Activated naive CD8-positive, alpha-beta T cell treated with anti-CD3 and anti-CD28 coated beads, Interleukin-2, amount 50 U/mL, for 24 hours (primary cell): ENCODE measurements around the gene RASGRF2.
"Not testable (repeated sequence)": the region's sequence is repeated elsewhere in the genome, so short reads cannot be mapped to it uniquely, and the experiment has no call there.

ENCODE experiments used
- ATAC-seq: fragments of 150-1000 bp; cut with Tn5 transposase; one replicate; pipeline ENCODE4 v1.10.0; 2021
- DNase-seq: peaks from one replicate; pipeline ENCODE4 v3.0.0; 2021
- H3K27ac Mint-ChIP-seq: one replicate; pipeline ENCODE4 v1.8.0; 2021; ENCODE audit warnings: mild to moderate bottlenecking, mixed read lengths
- H3K27me3 Mint-ChIP-seq: one replicate; pipeline ENCODE4 v1.8.0; 2021; ENCODE audit warnings: mixed read lengths
- H3K36me3 Mint-ChIP-seq: one replicate; pipeline ENCODE4 v1.8.0; 2021; ENCODE audit warnings: low read depth, mixed read lengths
- H3K4me1 Mint-ChIP-seq: one replicate; pipeline ENCODE4 v1.8.0; 2021; ENCODE audit warnings: mixed read lengths
- H3K4me3 Mint-ChIP-seq: one replicate; pipeline ENCODE4 v1.8.0; 2021; ENCODE audit warnings: mild to moderate bottlenecking, moderate library complexity, mixed read lengths
- H3K9me3 Mint-ChIP-seq: one replicate; pipeline ENCODE4 v1.8.0; 2021; ENCODE audit warnings: mixed read lengths

The RASGRF2 gene

DNA sequence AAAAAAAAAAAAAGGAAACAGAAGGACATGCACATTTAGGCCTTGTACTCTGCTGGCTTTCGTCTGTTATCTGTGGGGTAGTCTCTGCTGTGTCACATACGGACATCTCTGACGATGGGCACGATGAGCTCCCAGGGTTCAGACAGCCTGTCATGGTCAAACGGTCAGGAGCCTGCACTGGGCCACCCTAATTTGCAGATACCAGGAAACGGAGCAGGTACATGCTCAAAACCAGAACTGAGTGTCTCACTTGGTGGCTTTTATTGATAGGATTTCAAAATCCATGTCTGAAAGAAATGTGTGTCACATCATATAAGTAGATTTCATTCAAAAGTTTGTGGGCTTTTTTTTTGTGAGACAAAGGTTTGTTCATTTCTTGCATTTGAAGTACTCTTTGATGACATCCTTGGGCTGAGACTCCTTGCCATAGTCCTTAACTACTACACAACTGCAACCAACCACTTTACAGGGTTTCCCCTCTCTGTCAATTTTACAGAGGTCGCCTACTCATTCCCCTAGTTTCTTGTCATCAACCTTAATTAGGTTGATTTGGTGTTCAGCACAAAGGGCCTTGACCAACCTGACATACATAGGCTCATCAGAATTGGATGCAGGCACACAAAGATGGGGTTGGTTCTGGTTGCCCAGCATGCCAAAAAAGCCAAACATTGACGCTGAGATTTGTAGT, 281.9 kb downstream of the RASGRF2 start:
- no peak overlapping the region for H3K27ac Mint-ChIP-seq
- no peak for DNase-seq
- H3K4me3 Mint-ChIP-seq = no peak overlapping the region
- H3K36me3 Mint-ChIP-seq = no peaks in the 10 kb centered on the region
- no peaks in the 10 kb centered on the region for H3K27me3 Mint-ChIP-seq
- no peaks in the 10 kb centered on the region for H3K9me3 Mint-ChIP-seq
- peaks cover 4% of the 10 kb centered on the region for H3K4me1 Mint-ChIP-seq
- no peak for ATAC-seq

DNA sequence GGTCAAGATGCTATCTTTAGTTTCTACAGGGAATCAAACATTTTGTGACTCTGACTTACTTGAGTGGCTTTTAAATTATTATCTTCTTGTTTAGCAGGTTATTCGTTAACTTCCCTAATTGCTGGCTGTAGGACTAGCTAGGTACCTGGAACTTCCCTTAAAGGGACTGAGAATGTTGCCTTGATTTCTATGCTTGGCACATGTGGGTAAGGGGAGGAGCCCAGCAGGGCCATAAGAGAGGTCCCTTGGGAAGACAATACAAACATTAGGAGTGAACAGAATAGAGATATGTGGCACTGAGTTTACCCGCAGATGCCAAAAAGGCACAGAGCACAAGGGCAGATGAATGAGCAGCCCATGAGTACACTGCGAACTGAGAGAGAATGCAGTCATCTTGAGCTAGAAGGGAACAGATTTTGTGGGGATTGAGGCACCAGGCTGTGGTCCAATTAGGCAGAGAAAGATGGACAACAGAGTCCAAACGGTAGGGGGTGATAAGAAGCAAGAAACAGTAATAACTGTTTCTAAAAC, 282.8 kb downstream of the RASGRF2 start:
- ATAC-seq (no peak), DNase-seq (no peak)
- Mint-ChIP-seq H3K27me3 (no peaks in the 10 kb centered on the region), H3K36me3 (no peaks in the 10 kb centered on the region), H3K9me3 (no peaks in the 10 kb centered on the region), H3K4me1 (peaks cover 4% of the 10 kb centered on the region), H3K27ac (no peak overlapping the region), H3K4me3 (no peak overlapping the region)

DNA sequence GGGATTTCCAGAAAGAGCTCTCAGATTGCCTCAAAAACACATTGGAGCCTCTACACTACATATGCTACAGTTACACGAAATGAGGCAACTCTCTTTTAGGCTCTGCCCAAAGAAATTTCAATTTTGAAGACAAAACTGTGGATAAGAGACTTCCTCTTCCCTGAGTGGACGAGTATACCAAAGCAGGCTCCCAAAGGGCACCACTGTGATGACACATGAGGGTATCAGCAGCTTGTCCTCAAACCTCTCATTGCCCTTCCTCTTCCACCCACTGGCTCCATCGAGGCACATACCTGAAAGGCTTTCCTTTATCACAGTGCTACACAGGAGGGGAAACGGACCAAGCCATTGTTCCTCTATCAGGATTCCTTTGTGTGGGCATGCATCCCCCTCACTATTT, 284.3 kb downstream of the RASGRF2 start:
- ATAC-seq (no peak), DNase-seq (no peak)
- Mint-ChIP-seq H3K36me3 (no peaks in the 10 kb centered on the region), H3K4me1 (peaks cover 4% of the 10 kb centered on the region), H3K27ac (no peak overlapping the region), H3K27me3 (no peaks in the 10 kb centered on the region), H3K9me3 (no peaks in the 10 kb centered on the region), H3K4me3 (no peak overlapping the region)

DNA sequence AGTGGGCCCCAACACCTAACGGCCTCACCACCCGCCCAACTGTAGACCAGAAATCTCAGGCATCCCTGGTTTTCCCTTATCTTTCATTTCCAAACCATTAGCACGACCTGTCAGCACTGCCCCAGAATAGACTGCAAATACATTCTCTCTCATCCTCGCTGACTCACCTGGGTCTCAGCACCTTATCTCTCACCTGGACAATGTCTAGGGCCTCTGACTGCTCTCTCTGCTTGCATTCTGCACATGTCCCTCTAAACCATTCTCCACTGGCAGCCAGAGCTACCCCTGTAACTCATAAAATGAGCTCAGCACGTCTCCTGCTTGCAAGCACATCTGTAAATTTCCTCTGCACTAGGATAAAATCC, 285.7 kb downstream of the RASGRF2 start:
- H3K4me1 Mint-ChIP-seq = peaks cover 4% of the 10 kb centered on the region
- peaks cover 2% of the 10 kb centered on the region for H3K36me3 Mint-ChIP-seq
- ATAC-seq = no peak
- no peak for DNase-seq
- H3K4me3 Mint-ChIP-seq = no peak overlapping the region
- no peaks in the 10 kb centered on the region for H3K9me3 Mint-ChIP-seq
- no peaks in the 10 kb centered on the region for H3K27me3 Mint-ChIP-seq
- H3K27ac Mint-ChIP-seq = no peak overlapping the region

DNA sequence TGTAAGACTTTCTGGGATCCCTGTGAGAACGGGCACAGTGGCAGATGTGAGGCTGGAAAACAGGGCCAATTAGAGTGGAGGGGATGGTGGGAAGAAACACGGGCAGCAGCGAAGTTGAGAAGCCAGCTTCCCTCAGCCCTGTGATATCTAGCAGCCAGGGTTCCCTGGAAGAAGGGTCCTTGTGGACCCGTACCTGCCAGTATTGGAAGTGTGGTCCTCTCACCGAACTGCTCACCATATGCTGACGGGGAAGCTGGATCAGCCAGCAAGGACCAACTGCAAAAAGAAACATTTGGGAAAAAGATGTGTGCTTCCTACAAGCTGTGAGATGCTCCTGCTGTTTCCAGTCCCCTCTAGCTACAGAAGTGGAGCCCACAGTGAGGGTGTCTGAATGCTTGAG, 286.5 kb downstream of the RASGRF2 start:
- H3K27ac Mint-ChIP-seq = no peak overlapping the region
- no peak for ATAC-seq

DNA sequence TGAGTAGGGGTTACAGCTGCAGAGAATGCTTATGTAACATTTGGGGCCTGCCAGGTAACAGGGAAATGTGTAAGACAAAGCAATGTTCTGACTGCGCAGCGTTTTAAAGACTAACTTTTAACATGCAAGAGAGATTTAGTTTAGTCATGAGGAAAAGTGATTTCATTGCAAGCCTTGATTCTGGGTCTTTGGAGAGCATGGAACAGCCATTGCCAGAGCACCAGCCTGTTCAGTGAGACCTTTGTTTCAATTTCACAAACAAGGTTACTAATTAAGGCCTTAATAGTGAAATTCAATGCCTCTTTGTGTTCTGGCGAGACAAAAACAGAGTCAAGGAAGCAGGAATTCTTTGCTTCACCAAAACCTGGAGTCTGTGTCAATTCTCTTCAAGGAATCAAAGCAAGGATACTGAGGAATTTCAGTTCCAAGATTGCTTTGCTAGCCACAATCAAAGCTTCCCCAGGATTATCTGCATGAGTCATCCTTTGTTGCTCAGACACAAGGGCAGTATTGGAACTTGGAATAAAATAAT, 287.3 kb downstream of the RASGRF2 start:
- DNase-seq = no peak
- ATAC-seq = no peak
- no peaks in the 10 kb centered on the region for H3K27me3 Mint-ChIP-seq
- H3K9me3 Mint-ChIP-seq = no peaks in the 10 kb centered on the region
- H3K27ac Mint-ChIP-seq = no peak overlapping the region
- peaks cover 2% of the 10 kb centered on the region for H3K4me1 Mint-ChIP-seq
- no peak overlapping the region for H3K4me3 Mint-ChIP-seq
- peaks cover 2% of the 10 kb centered on the region for H3K36me3 Mint-ChIP-seq

More for the DNA sequence above, 286.5 kb downstream of the RASGRF2 start:
- no peak for DNase-seq
- Mint-ChIP-seq H3K36me3 (peaks cover 2% of the 10 kb centered on the region), H3K27me3 (no peaks in the 10 kb centered on the region), H3K9me3 (no peaks in the 10 kb centered on the region), H3K4me3 (no peak overlapping the region), H3K4me1 (peaks cover 4% of the 10 kb centered on the region)

DNA sequence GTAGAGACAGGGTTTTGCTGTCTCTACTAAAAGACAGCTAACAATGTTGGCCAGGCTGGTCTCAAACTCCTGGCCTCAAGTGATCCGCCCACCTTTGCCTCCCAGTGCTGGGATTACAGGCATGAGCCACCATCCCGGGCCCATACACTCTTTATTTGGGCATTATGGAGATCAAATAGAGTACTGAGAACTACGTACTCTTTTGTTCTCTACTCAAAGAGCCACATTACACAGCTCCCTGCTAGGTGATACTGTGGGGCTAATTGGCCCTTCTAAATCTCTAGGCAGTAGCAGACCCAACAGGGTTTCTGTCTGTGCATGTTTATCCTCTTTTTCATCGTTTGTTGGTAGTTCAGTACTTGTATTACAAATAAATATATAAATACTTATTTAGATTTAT, 289.1 kb downstream of the RASGRF2 start:
- H3K27ac Mint-ChIP-seq = no peak overlapping the region
- peaks cover 2% of the 10 kb centered on the region for H3K36me3 Mint-ChIP-seq
- no peak overlapping the region for H3K4me3 Mint-ChIP-seq
- no peaks in the 10 kb centered on the region for H3K9me3 Mint-ChIP-seq
- no peaks in the 10 kb centered on the region for H3K4me1 Mint-ChIP-seq
- no peak for DNase-seq
- H3K27me3 Mint-ChIP-seq = no peaks in the 10 kb centered on the region
- ATAC-seq = no peak

DNA sequence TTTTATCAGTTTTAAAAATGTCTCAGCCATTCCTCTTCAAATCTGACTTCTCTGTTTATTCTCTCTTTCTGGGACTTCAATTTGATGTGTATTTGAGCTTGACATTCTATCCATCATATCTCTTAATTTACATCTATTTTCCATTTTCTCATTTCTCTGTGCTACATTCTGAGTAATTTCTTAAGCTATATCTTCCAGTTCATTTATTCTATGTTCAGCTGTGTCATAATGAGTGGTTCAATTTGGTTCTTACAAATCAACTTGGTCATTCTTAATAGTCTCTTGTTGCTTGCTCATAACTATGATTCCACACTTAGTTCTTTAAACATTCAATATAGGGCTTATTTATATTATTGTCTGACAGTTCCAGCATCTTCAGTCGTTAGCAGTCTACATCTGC, 289.8 kb downstream of the RASGRF2 start:
- Mint-ChIP-seq H3K27ac (no peak overlapping the region), H3K36me3 (peaks cover 2% of the 10 kb centered on the region), H3K4me3 (no peak overlapping the region), H3K27me3 (no peaks in the 10 kb centered on the region), H3K9me3 (no peaks in the 10 kb centered on the region), H3K4me1 (no peaks in the 10 kb centered on the region)
- DNase-seq = no peak
- no peak for ATAC-seq

DNA sequence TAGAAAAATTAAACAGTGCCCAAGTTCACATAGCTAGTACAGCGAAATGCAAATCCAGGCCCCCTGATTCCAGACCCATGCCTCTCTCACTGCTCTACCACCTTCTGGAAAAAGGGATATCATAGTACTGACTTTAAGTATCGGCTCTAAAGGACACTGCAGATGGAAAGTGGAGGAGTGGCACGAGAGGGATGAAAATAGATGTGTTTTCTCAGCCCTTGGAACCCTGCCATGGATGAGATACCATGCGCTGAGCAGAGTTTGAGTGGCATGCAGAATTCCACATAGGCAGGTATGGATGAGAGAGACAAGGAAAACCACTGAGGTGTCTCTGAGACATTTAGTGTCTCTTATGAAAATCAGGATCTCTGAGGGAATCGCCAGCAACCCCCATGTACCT, 291.8 kb downstream of the RASGRF2 start:
- ATAC-seq (no peak), DNase-seq (no peak)
- peaks cover 2% of the 10 kb centered on the region for H3K36me3 Mint-ChIP-seq
- H3K4me3 Mint-ChIP-seq = no peak overlapping the region
- H3K4me1 Mint-ChIP-seq = no peaks in the 10 kb centered on the region
- H3K9me3 Mint-ChIP-seq = no peaks in the 10 kb centered on the region
- no peak overlapping the region for H3K27ac Mint-ChIP-seq
- H3K27me3 Mint-ChIP-seq = no peaks in the 10 kb centered on the region

DNA sequence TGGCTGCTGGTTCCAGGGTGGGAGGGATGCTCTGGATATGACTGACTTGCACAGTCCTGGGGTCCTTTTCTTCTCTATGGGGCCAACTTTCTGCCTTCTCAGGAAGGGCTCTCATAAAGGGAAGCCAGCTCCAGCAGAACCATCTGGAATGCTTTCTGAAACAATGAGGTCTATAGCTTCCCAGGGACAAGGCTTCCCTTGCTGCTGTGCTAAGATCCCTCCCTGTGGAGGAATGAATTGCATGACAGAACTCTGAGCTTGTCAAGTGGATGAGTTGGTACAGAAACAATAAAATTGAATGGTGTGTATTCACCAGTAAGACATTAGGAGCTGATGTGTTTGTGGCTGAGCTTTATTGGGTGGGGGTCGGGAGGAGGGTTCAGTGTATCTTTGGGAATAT, 292.7 kb downstream of the RASGRF2 start:
- peaks cover 4% of the 10 kb centered on the region for H3K36me3 Mint-ChIP-seq

DNA sequence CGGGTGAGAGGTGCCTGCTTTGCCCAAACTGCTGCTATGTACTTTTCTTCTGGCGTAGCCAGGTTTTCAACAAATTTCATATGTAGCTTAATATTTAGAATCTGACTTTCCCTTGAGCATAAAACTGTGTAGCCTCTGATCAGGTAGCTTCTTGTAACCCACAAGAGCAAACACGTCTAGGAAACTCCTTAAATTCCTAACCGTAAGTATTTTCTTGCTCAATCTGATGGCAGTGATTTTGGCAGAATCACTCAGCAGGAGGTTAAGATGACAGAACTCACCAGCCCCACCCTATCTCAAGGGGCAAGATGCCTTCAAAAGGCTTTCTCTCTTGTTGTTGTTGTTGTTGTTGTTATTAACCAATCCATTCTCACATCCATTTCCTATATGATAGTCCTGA, 293.7 kb downstream of the RASGRF2 start:
- H3K27me3 Mint-ChIP-seq = no peaks in the 10 kb centered on the region
- no peak overlapping the region for H3K4me3 Mint-ChIP-seq
- H3K9me3 Mint-ChIP-seq = no peaks in the 10 kb centered on the region
- DNase-seq = no peak
- no peak overlapping the region for H3K27ac Mint-ChIP-seq
- no peaks in the 10 kb centered on the region for H3K4me1 Mint-ChIP-seq
- peaks cover 4% of the 10 kb centered on the region for H3K36me3 Mint-ChIP-seq
- no peak for ATAC-seq

More for the DNA sequence above, 292.7 kb downstream of the RASGRF2 start:
- Mint-ChIP-seq H3K4me3 (no peak overlapping the region), H3K4me1 (no peaks in the 10 kb centered on the region), H3K27ac (no peak overlapping the region), H3K9me3 (no peaks in the 10 kb centered on the region), H3K27me3 (no peaks in the 10 kb centered on the region)
- DNase-seq (no peak), ATAC-seq (no peak)

DNA sequence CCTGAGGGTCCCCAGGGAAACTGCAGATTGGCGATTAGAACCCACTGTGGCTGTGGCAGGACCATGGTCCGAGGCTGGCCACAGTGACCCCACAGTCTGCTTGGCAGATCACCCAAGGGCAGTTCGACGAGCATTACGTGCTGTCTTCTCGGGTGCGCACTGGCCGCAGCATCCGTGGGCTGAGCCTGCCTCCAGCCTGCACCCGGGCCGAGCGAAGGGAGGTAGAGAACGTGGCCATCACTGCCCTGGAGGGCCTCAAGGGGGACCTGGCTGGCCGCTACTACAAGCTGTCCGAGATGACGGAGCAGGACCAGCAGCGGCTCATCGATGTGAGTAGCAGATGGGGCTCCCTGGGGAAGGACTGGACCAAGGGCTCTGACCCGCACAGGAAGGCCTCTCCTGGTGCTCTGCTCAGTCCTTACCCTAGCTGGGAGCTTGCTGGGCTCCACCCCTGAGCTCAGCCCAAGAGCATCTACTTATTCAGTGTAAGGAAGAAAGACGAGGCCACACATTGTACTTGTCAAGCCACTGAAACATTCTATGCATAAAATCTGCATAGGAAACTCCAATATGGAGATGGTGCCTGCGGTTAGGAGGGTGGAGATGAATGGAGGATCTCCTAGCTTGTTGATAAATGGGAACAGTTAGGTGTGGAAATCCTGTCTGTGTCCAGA, 294.9 kb downstream of the RASGRF2 start:
- Mint-ChIP-seq H3K27me3 (no peaks in the 10 kb centered on the region), H3K4me3 (no peak overlapping the region), H3K36me3 (peaks cover 8% of the 10 kb centered on the region), H3K27ac (no peak overlapping the region), H3K9me3 (peaks cover 5% of the 10 kb centered on the region), H3K4me1 (no peaks in the 10 kb centered on the region)
- ATAC-seq = no peak
- no peak for DNase-seq

DNA sequence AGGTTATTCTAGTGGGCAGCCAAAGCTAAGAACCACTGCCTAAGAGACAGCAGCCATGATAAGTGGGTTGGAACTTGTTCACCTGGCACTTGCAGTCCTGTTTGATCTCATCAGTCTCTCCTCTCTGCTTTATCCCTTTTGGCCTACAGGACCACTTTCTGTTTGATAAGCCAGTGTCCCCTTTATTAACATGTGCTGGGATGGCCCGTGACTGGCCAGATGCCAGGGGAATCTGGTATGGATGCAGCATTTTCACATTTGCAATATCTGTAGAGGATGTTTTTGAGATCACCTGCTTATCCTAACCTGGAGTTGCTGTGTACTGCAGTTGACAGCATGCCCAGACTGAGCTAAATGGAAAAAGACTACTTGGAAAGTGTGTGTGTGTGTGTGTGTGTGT, 296.6 kb downstream of the RASGRF2 start:
- Mint-ChIP-seq H3K27ac (no peak overlapping the region), H3K4me3 (no peak overlapping the region), H3K36me3 (peaks cover 14% of the 10 kb centered on the region), H3K27me3 (no peaks in the 10 kb centered on the region), H3K9me3 (peaks cover 15% of the 10 kb centered on the region), H3K4me1 (no peaks in the 10 kb centered on the region)
- ATAC-seq (no peak), DNase-seq (no peak)

DNA sequence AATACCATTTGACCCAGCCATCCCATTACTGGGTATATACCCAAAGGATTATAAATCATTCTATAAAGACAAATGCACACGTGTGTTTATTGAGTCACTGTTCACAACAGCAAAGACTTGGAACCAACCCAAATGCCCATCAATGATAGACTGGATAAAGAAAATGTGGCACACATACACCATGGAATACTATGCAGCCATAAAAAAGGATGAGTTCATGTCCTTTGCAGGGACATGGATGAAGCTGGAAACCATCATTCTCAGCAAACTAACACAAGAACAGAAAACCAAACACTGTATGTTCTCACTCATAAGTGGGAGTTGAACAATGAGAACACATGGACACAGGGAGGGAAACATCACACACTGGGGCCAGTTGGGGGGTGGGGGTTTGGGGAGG, 302.6 kb downstream of the RASGRF2 start:
- ATAC-seq, DNase-seq, H3K27ac Mint-ChIP-seq, H3K27me3 Mint-ChIP-seq, H3K4me3 Mint-ChIP-seq, H3K4me1 Mint-ChIP-seq: not testable (repeated sequence)
- Mint-ChIP-seq H3K9me3 (peaks cover 33% of the 10 kb centered on the region), H3K36me3 (peaks cover 30% of the 10 kb centered on the region)

DNA sequence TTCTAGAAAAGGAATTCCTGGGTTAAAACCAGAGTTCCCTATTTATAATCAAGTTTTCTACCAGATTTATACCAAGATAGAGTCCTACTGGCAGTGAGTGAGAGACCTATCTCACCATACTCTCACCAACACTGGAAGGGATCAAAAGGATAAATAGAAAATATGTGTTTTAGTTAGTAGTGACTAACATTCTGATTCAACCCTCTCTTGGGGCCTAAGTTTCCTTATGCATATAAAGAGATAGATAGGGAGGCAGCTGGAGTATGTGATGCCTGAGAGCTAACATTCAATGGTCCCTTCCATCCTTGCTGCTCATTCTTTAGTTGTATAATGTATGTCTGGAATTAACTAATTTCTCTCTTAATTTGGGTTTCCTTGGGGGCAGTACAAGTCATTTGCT, 304.9 kb downstream of the RASGRF2 start:
- Mint-ChIP-seq H3K4me3 (no peak overlapping the region), H3K27ac (no peak overlapping the region), H3K36me3 (peaks cover 25% of the 10 kb centered on the region), H3K4me1 (peaks cover 11% of the 10 kb centered on the region), H3K27me3 (no peaks in the 10 kb centered on the region), H3K9me3 (peaks cover 28% of the 10 kb centered on the region)
- DNase-seq (no peak), ATAC-seq (no peak)
